Fibroblast of mammary gland (primary cell): ENCODE results near the gene RND3.

ENCODE experiments used
- DNase-seq: peaks from one replicate; pipeline ENCODE4 v3.0.0-alpha.2; 2010; ENCODE audit warnings: low read depth
- H3K4me3 ChIP-seq: 2 replicates; pipeline ENCODE4 v1.5.1; 2011; ENCODE audit warnings: low read depth, mild to moderate bottlenecking, low read length, moderate library complexity; ENCODE audit not compliant: control insufficient read depth
- TF ChIP-seq, protein P1 (sequence below): conservative IDR thresholded peaks from 2 replicates; pipeline ENCODE4 v1.5.1; 2011; ENCODE audit warnings: low read depth, low read length, inconsistent platforms; ENCODE audit not compliant: control insufficient read depth, insufficient read depth

RND3 gene

DNA sequence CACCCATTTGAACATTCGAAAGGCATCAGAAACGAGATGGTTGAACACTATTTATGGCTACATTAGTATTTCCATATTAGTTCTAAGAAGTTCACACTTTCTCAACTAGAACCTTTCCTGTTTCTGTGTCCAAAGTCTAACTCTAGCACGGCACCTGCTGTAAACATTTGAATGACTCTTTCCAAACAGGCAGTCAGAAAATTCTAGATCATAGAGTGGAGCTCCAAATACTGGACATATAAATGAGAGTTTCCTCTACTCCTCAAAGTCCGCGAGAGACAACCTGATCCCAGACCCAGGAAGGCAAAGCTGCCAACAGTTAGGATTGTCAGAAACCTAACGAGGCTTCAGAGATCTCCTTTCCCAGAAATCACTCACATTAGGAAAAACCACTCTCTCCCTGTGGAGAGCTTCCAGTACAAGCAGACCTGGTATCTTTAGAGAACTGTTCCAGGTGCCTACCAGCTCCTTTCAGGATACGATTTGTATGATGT lies 10.6 kb downstream of the RND3 start:
- H3K4me3 ChIP-seq, result no peak overlapping the region
- DNase-seq, result no peak
- TF ChIP-seq, protein P1, sequence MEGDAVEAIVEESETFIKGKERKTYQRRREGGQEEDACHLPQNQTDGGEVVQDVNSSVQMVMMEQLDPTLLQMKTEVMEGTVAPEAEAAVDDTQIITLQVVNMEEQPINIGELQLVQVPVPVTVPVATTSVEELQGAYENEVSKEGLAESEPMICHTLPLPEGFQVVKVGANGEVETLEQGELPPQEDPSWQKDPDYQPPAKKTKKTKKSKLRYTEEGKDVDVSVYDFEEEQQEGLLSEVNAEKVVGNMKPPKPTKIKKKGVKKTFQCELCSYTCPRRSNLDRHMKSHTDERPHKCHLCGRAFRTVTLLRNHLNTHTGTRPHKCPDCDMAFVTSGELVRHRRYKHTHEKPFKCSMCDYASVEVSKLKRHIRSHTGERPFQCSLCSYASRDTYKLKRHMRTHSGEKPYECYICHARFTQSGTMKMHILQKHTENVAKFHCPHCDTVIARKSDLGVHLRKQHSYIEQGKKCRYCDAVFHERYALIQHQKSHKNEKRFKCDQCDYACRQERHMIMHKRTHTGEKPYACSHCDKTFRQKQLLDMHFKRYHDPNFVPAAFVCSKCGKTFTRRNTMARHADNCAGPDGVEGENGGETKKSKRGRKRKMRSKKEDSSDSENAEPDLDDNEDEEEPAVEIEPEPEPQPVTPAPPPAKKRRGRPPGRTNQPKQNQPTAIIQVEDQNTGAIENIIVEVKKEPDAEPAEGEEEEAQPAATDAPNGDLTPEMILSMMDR, result no peak

GRCh38 chr2:150476286-150476685 lies 11.2 kb downstream of the RND3 start:
- TF ChIP-seq, protein P1, result no peak
- DNase-seq, result no peak
- H3K4me3 ChIP-seq, result no peak overlapping the region

GRCh38 chr2:150475479-150476250 lies 11.8 kb downstream of the RND3 start:
- no peak overlapping the region for H3K4me3 ChIP-seq
- TF ChIP-seq, protein P1, result no peak
- DNase-seq, result no peak

DNA sequence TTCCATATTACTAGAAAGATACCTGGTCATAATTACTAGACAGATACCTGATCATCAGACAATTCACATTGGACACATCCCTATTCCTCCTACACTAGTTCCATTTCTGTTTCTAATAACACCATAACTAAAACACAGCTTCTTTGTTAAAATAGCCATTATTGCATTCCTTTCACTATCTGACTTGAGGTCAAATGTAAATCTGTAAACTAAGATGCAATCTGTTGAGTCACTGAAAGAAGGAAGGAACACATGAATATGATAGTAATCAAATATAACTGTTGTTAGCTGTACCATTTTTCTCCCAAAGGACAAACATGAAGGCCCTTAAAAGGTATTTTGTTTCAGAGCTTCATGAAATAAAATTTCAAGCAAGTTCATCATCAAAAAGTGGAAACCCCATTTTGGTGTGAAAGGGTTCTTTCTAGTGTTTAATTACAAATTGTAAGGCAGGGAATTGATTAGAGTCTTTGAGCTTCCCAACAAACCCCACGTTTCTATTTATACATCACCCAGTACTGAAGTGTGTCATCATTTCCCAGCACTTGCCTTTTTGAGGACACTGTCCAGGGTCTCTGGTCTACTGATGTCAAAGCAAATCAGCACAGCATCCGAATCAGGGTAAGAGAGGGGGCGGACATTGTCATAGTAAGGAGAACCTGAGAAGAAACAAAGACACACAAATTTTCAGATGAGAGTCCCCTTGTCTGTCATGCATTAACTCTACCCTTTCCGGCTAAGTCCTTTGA lies 13.0 kb downstream of the RND3 start:
- H3K4me3 ChIP-seq, result no peak overlapping the region
- TF ChIP-seq, protein P1, result no peak
- no peak for DNase-seq

DNA sequence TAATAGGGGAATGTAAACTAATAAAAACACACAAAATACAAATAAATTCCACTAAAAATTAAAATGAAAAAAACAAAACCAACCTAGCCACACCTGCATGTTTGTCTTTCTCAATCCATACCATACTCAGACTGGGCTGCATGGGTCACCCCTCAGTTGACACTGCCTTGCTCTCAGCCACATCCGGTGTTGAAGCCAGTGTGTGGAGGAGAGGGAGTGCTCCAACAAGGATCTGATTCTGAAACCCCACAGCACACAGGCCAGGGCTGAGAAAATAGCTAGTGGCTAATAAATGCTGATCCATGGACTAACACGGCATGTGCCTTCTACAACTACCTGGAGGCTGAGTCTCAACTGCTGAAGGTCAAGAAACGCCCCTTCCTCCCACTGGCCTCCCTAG lies 13.7 kb downstream of the RND3 start:
- DNase-seq, result no peak
- H3K4me3 ChIP-seq, result no peak overlapping the region
- TF ChIP-seq, protein P1, result no peak

DNA sequence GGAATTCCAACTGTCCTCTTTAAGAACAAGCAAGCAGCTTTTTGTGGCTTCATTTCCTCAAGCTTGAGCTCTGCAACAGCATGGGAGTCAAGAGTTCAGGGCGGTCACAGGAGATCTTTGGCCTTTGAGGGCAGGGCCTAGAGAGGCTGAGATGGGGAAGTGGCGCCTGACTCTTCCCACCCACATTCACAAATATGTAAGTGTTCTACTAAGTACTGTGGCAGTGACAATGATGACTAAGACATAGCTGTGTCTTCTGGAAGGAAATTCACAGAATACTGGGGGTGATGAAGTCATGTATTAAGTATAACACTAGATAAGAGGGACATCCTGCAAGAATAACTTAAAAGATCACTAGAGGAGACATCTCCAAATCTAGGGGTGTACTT lies 15.0 kb downstream of the RND3 start:
- peak; percentile 86 for DNase-seq
- TF ChIP-seq, protein P1, result no peak
- no peak overlapping the region for H3K4me3 ChIP-seq
